CD14-positive monocyte (primary cell): ENCODE measurements around the gene PDK2. TPM values are rescaled to one million over a fixed set of nuclear protein-coding genes. Genes with fewer than 3 reads are reported as not detected.

ENCODE experiments used
- DNase-seq, 3 donors: peaks; one replicate each; pipeline ENCODE4 v3.0.0-alpha.2; 2011 to 2022
- H2AFZ ChIP-seq: 2 replicates; pipeline ENCODE4 v1.6.0; 2012; ENCODE audit warnings: mild to moderate bottlenecking, low read depth, low read length, inconsistent platforms; ENCODE audit not compliant: insufficient read depth, poor library complexity, severe bottlenecking
- H3K27ac ChIP-seq, 2 donors: 1 replicate in 1 of 2; 2 replicates in 1 of 2; pipeline ENCODE4 v1.5.1; 2012 to 2013; ENCODE audit warnings: low read length in 2 of 2, control low read depth in 1 of 2, inconsistent platforms in 1 of 2, low read depth in 1 of 2, mild to moderate bottlenecking in 1 of 2
- H3K27me3 ChIP-seq, 2 donors: one replicate each; pipeline versions ENCODE4 v1.6.0 to v1.6.1; 2011 to 2013; ENCODE audit warnings: low read length in 2 of 2; ENCODE audit not compliant: control insufficient read depth in 2 of 2, insufficient read depth in 2 of 2
- H3K36me3 ChIP-seq, 2 donors: replicated peaks in 1 of 2; 1 replicate in 1 of 2; 2 replicates in 1 of 2; pipeline versions ENCODE4 v1.5.1 to v1.6.1; 2012 to 2013; ENCODE audit warnings: low read length in 2 of 2, control low read depth in 1 of 2, inconsistent platforms in 1 of 2, mild to moderate bottlenecking in 1 of 2; ENCODE audit not compliant: insufficient read depth in 2 of 2, control insufficient read depth in 1 of 2
- H3K4me1 ChIP-seq, 2 donors: 1 replicate in 1 of 2; 2 replicates in 1 of 2; pipeline versions ENCODE4 v1.5.1 to v1.6.1; 2012 to 2013; ENCODE audit warnings: low read length in 2 of 2, control low read depth in 1 of 2, inconsistent platforms in 1 of 2, mild to moderate bottlenecking in 1 of 2, moderate library complexity in 1 of 2; ENCODE audit not compliant: insufficient read depth in 2 of 2, control insufficient read depth in 1 of 2
- H3K4me2 ChIP-seq: replicated peaks from 2 replicates; pipeline ENCODE3; 2012; ENCODE audit warnings: low read length, moderate library complexity, mild to moderate bottlenecking; ENCODE audit not compliant: poor library complexity, severe bottlenecking; ENCODE audit errors: extremely low read depth
- H3K4me3 ChIP-seq, 3 experiments: fragments of 200-600 bp in 1 of 3; sonication (generic) in 1 of 3; replicated peaks in 1 of 3; 1 replicate in 2 of 3; 2 replicates in 1 of 3; pipeline ENCODE4 v1.5.1; 2011 to 2013; ENCODE audit warnings: low read length in 3 of 3, mild to moderate bottlenecking in 3 of 3, control low read depth in 2 of 3, low read depth in 2 of 3, inconsistent platforms in 1 of 3, moderate library complexity in 1 of 3
- H3K79me2 ChIP-seq: 2 replicates; pipeline ENCODE4 v1.6.0; 2012; ENCODE audit warnings: mild to moderate bottlenecking, control low read depth, inconsistent platforms, low read length, moderate library complexity; ENCODE audit not compliant: insufficient read depth
- H3K9ac ChIP-seq: 2 replicates; pipeline ENCODE4 v1.6.0; 2017; ENCODE audit warnings: low read length, mild to moderate bottlenecking; ENCODE audit not compliant: insufficient read depth, poor library complexity, severe bottlenecking
- H3K9me3 ChIP-seq, 2 donors: replicated peaks in 1 of 2; 1 replicate in 1 of 2; 2 replicates in 1 of 2; pipeline versions ENCODE4 v1.5.1 to v1.6.1; 2012 to 2013; ENCODE audit warnings: low read length in 2 of 2, control low read depth in 1 of 2; ENCODE audit not compliant: control insufficient read depth in 1 of 2, insufficient read depth in 1 of 2
- H4K20me1 ChIP-seq: 2 replicates; pipeline ENCODE4 v1.6.0; 2012; ENCODE audit warnings: mild to moderate bottlenecking, low read length, control low read depth, moderate library complexity; ENCODE audit not compliant: insufficient read depth
- H3K27ac Mint-ChIP-seq, 7 donors: one replicate each; pipeline ENCODE4 v1.8.0; 2020; ENCODE audit warnings: mild to moderate bottlenecking in 7 of 7, mixed read lengths in 7 of 7, moderate library complexity in 6 of 7, inconsistent platforms in 2 of 7
- H3K27me3 Mint-ChIP-seq, 3 donors: one replicate each; pipeline ENCODE4 v1.8.0; 2021 to 2022; ENCODE audit warnings: low read depth in 3 of 3, mild to moderate bottlenecking in 3 of 3, mixed read lengths in 3 of 3, moderate library complexity in 3 of 3, inconsistent platforms in 1 of 3
- H3K36me3 Mint-ChIP-seq, 2 donors: one replicate each; pipeline ENCODE4 v1.8.0; 2020; ENCODE audit warnings: mixed read lengths in 2 of 2, inconsistent platforms in 1 of 2, mild to moderate bottlenecking in 1 of 2
- H3K4me1 Mint-ChIP-seq: one replicate; pipeline ENCODE4 v1.8.0; 2020; ENCODE audit warnings: mild to moderate bottlenecking, mixed read lengths
- H3K4me3 Mint-ChIP-seq, 2 donors: one replicate each; pipeline ENCODE4 v1.8.0; 2020; ENCODE audit warnings: mild to moderate bottlenecking in 2 of 2, mixed read lengths in 2 of 2, moderate library complexity in 1 of 2
- H3K9me3 Mint-ChIP-seq, 7 donors: one replicate each; pipeline ENCODE4 v1.8.0; 2020 to 2022; ENCODE audit warnings: mixed read lengths in 7 of 7, mild to moderate bottlenecking in 6 of 7, moderate library complexity in 6 of 7, inconsistent platforms in 2 of 7
- CTCF ChIP-seq: fragments of 200-600 bp; IDR thresholded peaks from one replicate; pipeline ENCODE4 v1.8.0; 2022; ENCODE audit warnings: antibody characterized with exemption, mild to moderate bottlenecking
- WGBS: methylation state at CpG from one replicate; pipeline ENCODE4 v1.1.5; 2013; ENCODE audit warnings: missing lambda C conversion rate; ENCODE audit not compliant: insufficient coverage; 5-methylcytosine and 5-hydroxymethylcytosine counted together
- intact Hi-C, 2 donors: fragments of 100-400 bp; cut with micrococcal nuclease; formaldehyde crosslinking; loops; one replicate each; pipeline versions ENCODE4 v1.15.0 to v1.15.1; 2023
- polyA plus RNA-seq, 3 donors: library from polyadenylated mRNA; depleted of rRNA in 1 of 3; unstranded in 2 of 3; stranded (reverse) in 1 of 3; fragments of 300-500 nt in 2 of 3; fragments of >200 nt in 1 of 3; fragmentation: Illumina TruSeq in 2 of 3; gene quantifications; 1 replicate in 2 of 3; 2 replicates in 1 of 3; pipeline ENCODE4 v1.2.3, GENCODE V29; 2012 to 2021

PDK2 gene
- polyA plus RNA-seq, 3 donors = 15.9 to 43.0 (median 23.4) TPM

GRCh38 chr17:50097926-50098325, 2.8 kb downstream of the PDK2 start:
- H3K4me1 ChIP-seq = peaks cover 16 to 23% of the 10 kb centered on the region in 2 donors
- no peak overlapping the region for H3K27ac Mint-ChIP-seq
- no peak for TF ChIP-seq CTCF
- no peak overlapping the region for H3K4me3 ChIP-seq
- peaks cover 1 to 4% (median 3%) of the 10 kb centered on the region in 3 donors for H3K27me3 Mint-ChIP-seq
- H3K4me1 Mint-ChIP-seq = peaks cover 24% of the 10 kb centered on the region
- no peak overlapping the region for H3K9ac ChIP-seq
- intact Hi-C loops = no loop called here
- no peak overlapping the region for H3K27ac ChIP-seq
- peaks cover 15 to 18% of the 10 kb centered on the region in 2 donors for H3K36me3 ChIP-seq
- no peak overlapping the region for H3K4me3 Mint-ChIP-seq
- H3K27me3 ChIP-seq = no peaks in the 10 kb centered on the region
- no peak for DNase-seq
- no peaks in the 10 kb centered on the region for H3K9me3 Mint-ChIP-seq
- no peaks in the 10 kb centered on the region for H3K9me3 ChIP-seq
- no peak overlapping the region for H3K4me2 ChIP-seq
- WGBS = 94% methylated on average over 4 of the region's 4 CpGs
- no peaks in the 10 kb centered on the region for H4K20me1 ChIP-seq
- H3K36me3 Mint-ChIP-seq = peaks cover 27 to 43% of the 10 kb centered on the region in 2 donors
- H2AFZ ChIP-seq = no peak overlapping the region
- peaks cover 7% of the 10 kb centered on the region for H3K79me2 ChIP-seq

GRCh38 chr17:50098583-50098982, 3.4 kb downstream of the PDK2 start:
- peaks cover 7% of the 10 kb centered on the region for H3K79me2 ChIP-seq
- H4K20me1 ChIP-seq = no peaks in the 10 kb centered on the region
- no peak for DNase-seq
- peaks cover 27 to 46% of the 10 kb centered on the region in 2 donors for H3K36me3 Mint-ChIP-seq
- H3K27me3 ChIP-seq = no peaks in the 10 kb centered on the region
- no peak overlapping the region for H2AFZ ChIP-seq
- WGBS = 95% methylated on average over 2 of the region's 4 CpGs
- intact Hi-C loops = no loop called here
- peaks cover 1 to 3% (median 1%) of the 10 kb centered on the region in 3 donors for H3K27me3 Mint-ChIP-seq
- peaks cover 24% of the 10 kb centered on the region for H3K4me1 Mint-ChIP-seq
- H3K27ac Mint-ChIP-seq = no peak overlapping the region
- no peaks in the 10 kb centered on the region for H3K9me3 Mint-ChIP-seq
- no peak overlapping the region for H3K4me2 ChIP-seq
- H3K9ac ChIP-seq = no peak overlapping the region
- H3K4me1 ChIP-seq = peaks cover 16 to 23% of the 10 kb centered on the region in 2 donors
- peaks cover 15 to 18% of the 10 kb centered on the region in 2 donors for H3K36me3 ChIP-seq
- H3K27ac ChIP-seq = no peak overlapping the region
- H3K4me3 Mint-ChIP-seq = no peak overlapping the region
- no peaks in the 10 kb centered on the region for H3K9me3 ChIP-seq
- no peak for TF ChIP-seq CTCF
- H3K4me3 ChIP-seq = no peak overlapping the region
